ENCODE results near the gene GCFC2.
"Not testable (repeated sequence)": the region's sequence is repeated elsewhere in the genome, so short reads cannot be mapped to it uniquely, and the experiment has no call there.

DNA sequence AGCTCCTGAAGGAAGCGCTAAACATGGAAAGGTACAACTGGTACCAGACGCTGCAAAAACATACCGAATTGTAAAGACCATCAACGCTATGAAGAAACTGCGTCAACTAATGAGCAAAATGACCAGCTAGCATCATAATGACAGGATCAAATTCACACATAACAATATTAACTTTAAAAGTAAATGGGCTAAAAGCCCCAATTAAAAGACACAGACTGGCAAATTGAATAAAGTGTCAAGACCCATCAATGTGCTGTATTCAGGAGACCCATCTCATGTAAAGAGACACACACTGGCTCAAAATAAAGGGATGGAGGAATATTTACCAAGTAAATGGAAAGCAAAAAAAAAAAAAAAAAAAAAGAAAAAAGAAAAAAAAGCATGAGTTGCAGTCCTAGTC is 27.3 kb downstream of the GCFC2 start:
- not testable (repeated sequence) for TF ChIP-seq POLR2A (IDR thresholded peaks at IDR 0.05; ENCODE audit: borderline replicate concordance, extremely low read depth, insufficient read depth, insufficient read length); CEBPB (IDR thresholded peaks at IDR 0.05; ENCODE audit: low read depth)
- TF ChIP-seq, protein P1, sequence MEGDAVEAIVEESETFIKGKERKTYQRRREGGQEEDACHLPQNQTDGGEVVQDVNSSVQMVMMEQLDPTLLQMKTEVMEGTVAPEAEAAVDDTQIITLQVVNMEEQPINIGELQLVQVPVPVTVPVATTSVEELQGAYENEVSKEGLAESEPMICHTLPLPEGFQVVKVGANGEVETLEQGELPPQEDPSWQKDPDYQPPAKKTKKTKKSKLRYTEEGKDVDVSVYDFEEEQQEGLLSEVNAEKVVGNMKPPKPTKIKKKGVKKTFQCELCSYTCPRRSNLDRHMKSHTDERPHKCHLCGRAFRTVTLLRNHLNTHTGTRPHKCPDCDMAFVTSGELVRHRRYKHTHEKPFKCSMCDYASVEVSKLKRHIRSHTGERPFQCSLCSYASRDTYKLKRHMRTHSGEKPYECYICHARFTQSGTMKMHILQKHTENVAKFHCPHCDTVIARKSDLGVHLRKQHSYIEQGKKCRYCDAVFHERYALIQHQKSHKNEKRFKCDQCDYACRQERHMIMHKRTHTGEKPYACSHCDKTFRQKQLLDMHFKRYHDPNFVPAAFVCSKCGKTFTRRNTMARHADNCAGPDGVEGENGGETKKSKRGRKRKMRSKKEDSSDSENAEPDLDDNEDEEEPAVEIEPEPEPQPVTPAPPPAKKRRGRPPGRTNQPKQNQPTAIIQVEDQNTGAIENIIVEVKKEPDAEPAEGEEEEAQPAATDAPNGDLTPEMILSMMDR (IDR thresholded peaks at IDR 0.05 in 2 of 3, conservative IDR thresholded peaks at IDR 0.05 in 1 of 3; ENCODE audit: borderline replicate concordance in 1 of 3, insufficient read depth in 1 of 3, low read depth in 2 of 3, low read length in 2 of 3), result not testable (repeated sequence)

All from HCT116 (cell line).